HG02588 (cell line): ENCODE measurements around the gene TMEM97.
"Not testable (repeated sequence)": the region's sequence is repeated elsewhere in the genome, so short reads cannot be mapped to it uniquely, and the experiment has no call there.

Source experiments
- ATAC-seq: cut with Tn5 transposase; IDR thresholded peaks from one replicate; pipeline ENCODE4 v1.9.1; 2021; ENCODE audit warnings: mild to moderate bottlenecking, moderate library complexity; ENCODE audit not compliant: unreplicated experiment

TMEM97 gene

GRCh38 chr17:28318759-28319597 lies at the start of gene TMEM97:
TMEM97 (plus strand) TSS chr17:28319200; CDS start chr17:28319240, 40 bp downstream.
- peak; percentile 96 for ATAC-seq

- ATAC-seq = no peak
Observed at GRCh38 chr17:28270055-28270454, 48.9 kb upstream of the TMEM97 start.

GRCh38 chr17:28270926-28271325 lies 48.1 kb upstream of the TMEM97 start:
- no peak for ATAC-seq

GRCh38 chr17:28271431-28271830 lies 47.6 kb upstream of the TMEM97 start:
- no peak for ATAC-seq

- no peak for ATAC-seq
Observed at GRCh38 chr17:28272166-28272565, 46.8 kb upstream of the TMEM97 start.

- ATAC-seq = not testable (repeated sequence)
Observed at GRCh38 chr17:28273341-28273740, 45.7 kb upstream of the TMEM97 start.

- no peak for ATAC-seq
Observed at GRCh38 chr17:28274591-28275265, 44.3 kb upstream of the TMEM97 start.

- no peak for ATAC-seq
Observed at GRCh38 chr17:28276011-28276410, 43.0 kb upstream of the TMEM97 start.

GRCh38 chr17:28279411-28279810 lies 39.6 kb upstream of the TMEM97 start:
- ATAC-seq = no peak

GRCh38 chr17:28280826-28281225 lies 38.2 kb upstream of the TMEM97 start:
- no peak for ATAC-seq

- no peak for ATAC-seq
Observed at GRCh38 chr17:28282596-28282995, 36.4 kb upstream of the TMEM97 start.

- ATAC-seq = no peak
Observed at GRCh38 chr17:28285965-28286364, 33.0 kb upstream of the TMEM97 start.

GRCh38 chr17:28290703-28291102 lies 28.3 kb upstream of the TMEM97 start:
- ATAC-seq = no peak

- no peak for ATAC-seq
Observed at GRCh38 chr17:28291780-28292330, 27.1 kb upstream of the TMEM97 start.

GRCh38 chr17:28292878-28293277 lies 26.1 kb upstream of the TMEM97 start:
- ATAC-seq = not testable (repeated sequence)

GRCh38 chr17:28293994-28294393 lies 25.0 kb upstream of the TMEM97 start:
- ATAC-seq = no peak

GRCh38 chr17:28295677-28296578 lies 23.1 kb upstream of the TMEM97 start:
- ATAC-seq = no peak

- ATAC-seq = no peak
Observed at GRCh38 chr17:28298449-28298848, 20.6 kb upstream of the TMEM97 start.

- no peak for ATAC-seq
Observed at GRCh38 chr17:28306954-28307401, 12.0 kb upstream of the TMEM97 start.

GRCh38 chr17:28313841-28314240 lies 5.2 kb upstream of the TMEM97 start:
- no peak for ATAC-seq
